Superior temporal gyrus (tissue), 1 donor: ENCODE measurements around the gene MANBA.
"Not testable (repeated sequence)": the region's sequence is repeated elsewhere in the genome, so short reads cannot be mapped to it uniquely, and the experiment has no call there.

Experiments
- DNase-seq: peaks from one replicate; pipeline ENCODE4 v3.0.0-alpha.2; 2016; ENCODE audit errors: extremely low spot score

The MANBA gene

GRCh38 chr4:102620697-102621497 lies 139.9 kb downstream of the MANBA start:
- DNase-seq: peak; percentile 86

GRCh38 chr4:102619776-102620631 lies 140.8 kb downstream of the MANBA start:
- DNase-seq: not testable (repeated sequence)

- DNase-seq: not testable (repeated sequence)
These were observed 141.7 kb downstream of the MANBA start for GRCh38 chr4:102619021-102619420.

GRCh38 chr4:102616636-102617035 lies 144.1 kb downstream of the MANBA start:
- DNase-seq: no peak

GRCh38 chr4:102614801-102615200 lies 146.0 kb downstream of the MANBA start:
- DNase-seq: no peak

GRCh38 chr4:102612824-102613366 lies 147.9 kb downstream of the MANBA start:
- no peak for DNase-seq

- DNase-seq: no peak
These were observed 148.6 kb downstream of the MANBA start for GRCh38 chr4:102612210-102612609.

GRCh38 chr4:102610476-102610875 lies 150.3 kb downstream of the MANBA start:
- no peak for DNase-seq

- DNase-seq: no peak
These were observed 150.8 kb downstream of the MANBA start for GRCh38 chr4:102610007-102610406.

- DNase-seq: no peak
These were observed 152.6 kb downstream of the MANBA start for GRCh38 chr4:102608190-102608589.

- DNase-seq: no peak
These were observed 153.8 kb downstream of the MANBA start for GRCh38 chr4:102606846-102607450.

- DNase-seq: no peak
These were observed 154.5 kb downstream of the MANBA start for GRCh38 chr4:102606261-102606660.

- DNase-seq: no peak
These were observed 156.4 kb downstream of the MANBA start for GRCh38 chr4:102604222-102604940.

- DNase-seq: no peak
These were observed 159.1 kb downstream of the MANBA start for GRCh38 chr4:102601586-102602227.

- DNase-seq: no peak
These were observed 160.1 kb downstream of the MANBA start for GRCh38 chr4:102600689-102601088.

GRCh38 chr4:102599886-102600285 lies 160.9 kb downstream of the MANBA start:
- no peak for DNase-seq

GRCh38 chr4:102599455-102599854 lies 161.3 kb downstream of the MANBA start:
- DNase-seq: no peak

GRCh38 chr4:102598762-102599374 lies 161.9 kb downstream of the MANBA start:
- DNase-seq: no peak

- DNase-seq: no peak
These were observed 162.5 kb downstream of the MANBA start for GRCh38 chr4:102598086-102598761.

- DNase-seq: no peak
These were observed 164.2 kb downstream of the MANBA start for GRCh38 chr4:102596532-102596931.
